GM18520 (cell line): ENCODE data around the gene TNFAIP2.

Experiments
- ATAC-seq: cut with Tn5 transposase; IDR thresholded peaks from one replicate; pipeline ENCODE4 v1.9.1; 2021; ENCODE audit not compliant: unreplicated experiment

The TNFAIP2 gene, protein sequence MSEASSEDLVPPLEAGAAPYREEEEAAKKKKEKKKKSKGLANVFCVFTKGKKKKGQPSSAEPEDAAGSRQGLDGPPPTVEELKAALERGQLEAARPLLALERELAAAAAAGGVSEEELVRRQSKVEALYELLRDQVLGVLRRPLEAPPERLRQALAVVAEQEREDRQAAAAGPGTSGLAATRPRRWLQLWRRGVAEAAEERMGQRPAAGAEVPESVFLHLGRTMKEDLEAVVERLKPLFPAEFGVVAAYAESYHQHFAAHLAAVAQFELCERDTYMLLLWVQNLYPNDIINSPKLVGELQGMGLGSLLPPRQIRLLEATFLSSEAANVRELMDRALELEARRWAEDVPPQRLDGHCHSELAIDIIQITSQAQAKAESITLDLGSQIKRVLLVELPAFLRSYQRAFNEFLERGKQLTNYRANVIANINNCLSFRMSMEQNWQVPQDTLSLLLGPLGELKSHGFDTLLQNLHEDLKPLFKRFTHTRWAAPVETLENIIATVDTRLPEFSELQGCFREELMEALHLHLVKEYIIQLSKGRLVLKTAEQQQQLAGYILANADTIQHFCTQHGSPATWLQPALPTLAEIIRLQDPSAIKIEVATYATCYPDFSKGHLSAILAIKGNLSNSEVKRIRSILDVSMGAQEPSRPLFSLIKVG

DNA sequence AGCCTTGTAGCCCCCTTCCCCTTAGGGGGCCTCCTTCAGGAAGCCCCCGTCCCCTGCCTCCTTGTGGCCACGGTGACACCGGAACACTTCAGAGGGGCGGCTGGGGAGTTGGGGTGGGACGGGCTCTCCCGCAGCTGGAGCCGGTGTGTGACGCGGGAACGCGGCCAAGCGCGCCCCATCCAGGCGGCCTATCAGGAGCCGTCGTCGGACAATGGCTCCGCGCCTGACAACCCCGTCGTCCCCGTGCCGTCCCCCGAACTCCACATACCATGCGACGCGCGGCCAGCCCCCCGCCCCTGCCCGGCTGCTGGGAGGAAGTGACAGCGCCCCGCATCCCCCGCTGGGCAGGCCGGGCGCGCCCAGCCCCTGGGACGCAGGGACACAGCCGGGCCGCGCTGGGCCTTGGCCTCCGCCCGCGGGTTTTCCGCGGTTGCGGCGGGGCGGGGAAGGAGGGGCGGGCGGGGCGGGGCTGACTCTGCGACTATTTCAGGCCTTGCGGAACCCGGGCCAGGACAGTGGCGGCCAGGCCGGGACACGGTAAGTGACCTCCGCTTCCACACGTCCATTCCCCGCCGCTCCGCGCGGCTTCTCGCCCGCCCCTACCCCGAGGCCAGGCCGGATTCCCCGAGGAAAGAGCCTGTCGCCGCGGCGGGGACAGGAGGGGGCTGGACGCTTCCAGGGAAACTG lies at the start of gene TNFAIP2:
Gene TNFAIP2, plus strand, starts transcription at position 515 of the 687 bp plus-strand sequence. CDS start 2,997 bp downstream, outside the sequence.
- no peak for ATAC-seq

DNA sequence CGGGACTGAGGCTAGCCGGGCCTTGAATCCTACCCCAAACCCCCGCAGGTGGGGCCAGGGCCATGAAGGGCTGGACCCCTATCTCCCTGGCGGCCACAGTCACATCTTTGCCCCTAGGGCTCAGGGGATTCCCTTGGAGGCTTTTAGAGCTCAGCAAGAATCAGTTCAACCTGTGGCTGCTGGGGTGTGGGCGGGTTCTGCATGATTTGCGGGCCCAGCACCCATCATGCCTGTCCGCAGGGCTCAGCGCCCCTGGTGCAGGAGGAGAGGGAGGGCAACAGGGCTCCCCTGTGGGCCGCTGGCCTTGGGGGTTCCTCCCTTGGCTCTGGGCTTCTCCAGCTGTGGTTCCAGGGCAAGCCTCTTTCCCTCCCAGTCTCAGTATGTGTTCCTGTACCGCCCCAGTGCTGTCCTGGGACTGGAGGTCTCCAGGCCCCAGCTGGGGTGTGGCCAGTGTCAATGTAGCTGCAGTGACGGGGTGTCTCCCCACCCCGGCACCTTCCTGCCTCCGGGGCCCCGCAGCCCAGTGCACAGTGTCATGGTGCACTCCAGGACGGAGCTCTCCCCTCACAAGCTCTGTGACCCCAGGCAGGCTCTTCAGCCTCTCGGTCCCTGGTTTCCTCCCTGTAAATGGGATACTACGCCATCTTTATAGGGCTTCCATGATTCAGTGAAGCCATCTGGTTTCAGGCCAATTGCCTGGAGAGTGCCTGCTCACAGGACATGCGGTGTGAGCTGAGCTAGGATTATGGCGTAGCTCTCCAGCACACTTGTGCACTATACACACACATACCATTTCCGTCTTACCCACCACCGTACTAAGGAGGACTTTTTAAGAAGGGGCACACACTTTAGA lies 49.2 kb upstream of the TNFAIP2 start:
- ATAC-seq: no peak

DNA sequence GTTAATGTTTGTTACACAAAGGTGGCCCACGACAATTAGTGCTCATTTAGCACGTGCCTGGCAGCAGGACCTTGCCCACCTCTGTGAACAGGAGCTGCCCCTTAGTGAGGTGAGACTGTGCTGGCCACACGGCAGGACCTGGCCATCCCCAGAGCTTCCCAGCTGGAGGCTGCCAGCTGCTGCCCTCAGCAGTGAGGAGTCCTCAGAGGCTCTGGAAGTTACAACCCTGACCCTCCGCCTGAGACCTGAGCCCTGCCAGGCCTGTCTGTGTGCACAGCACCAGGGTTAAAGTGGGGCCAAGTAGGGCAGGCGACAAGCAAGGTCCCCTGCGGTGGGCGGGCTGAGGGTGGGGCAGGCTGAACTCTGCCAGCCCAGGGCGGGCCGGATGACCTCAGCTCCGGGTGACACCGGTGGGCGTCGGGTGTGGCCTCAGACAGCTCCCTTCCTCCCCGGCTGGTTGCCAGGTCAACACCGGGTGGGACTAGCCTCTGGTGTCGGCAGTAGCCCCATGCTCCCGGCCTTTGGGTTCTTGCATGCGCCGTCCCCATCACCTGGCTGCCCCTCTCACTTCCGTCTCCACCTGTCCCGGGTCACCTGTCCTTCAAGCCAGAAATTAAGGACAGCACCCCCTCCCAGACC lies 48.4 kb upstream of the TNFAIP2 start:
- no peak for ATAC-seq

DNA sequence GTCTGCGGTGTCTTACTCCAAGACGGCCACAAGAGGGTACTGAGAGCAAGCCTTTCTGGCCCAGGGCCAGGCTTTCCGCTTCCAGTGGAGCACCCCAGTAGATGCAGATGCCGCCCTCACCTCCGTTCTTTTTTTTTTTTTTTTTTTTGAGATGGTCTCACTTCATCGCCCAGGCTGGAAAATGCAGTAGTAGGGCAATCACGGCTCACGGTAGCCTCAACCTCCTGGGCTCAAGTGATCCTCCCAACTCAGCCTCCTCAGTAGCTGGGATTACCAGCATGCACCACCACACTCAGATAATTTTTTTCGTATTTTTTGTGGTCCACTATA lies 44.9 kb upstream of the TNFAIP2 start:
- ATAC-seq: no peak

DNA sequence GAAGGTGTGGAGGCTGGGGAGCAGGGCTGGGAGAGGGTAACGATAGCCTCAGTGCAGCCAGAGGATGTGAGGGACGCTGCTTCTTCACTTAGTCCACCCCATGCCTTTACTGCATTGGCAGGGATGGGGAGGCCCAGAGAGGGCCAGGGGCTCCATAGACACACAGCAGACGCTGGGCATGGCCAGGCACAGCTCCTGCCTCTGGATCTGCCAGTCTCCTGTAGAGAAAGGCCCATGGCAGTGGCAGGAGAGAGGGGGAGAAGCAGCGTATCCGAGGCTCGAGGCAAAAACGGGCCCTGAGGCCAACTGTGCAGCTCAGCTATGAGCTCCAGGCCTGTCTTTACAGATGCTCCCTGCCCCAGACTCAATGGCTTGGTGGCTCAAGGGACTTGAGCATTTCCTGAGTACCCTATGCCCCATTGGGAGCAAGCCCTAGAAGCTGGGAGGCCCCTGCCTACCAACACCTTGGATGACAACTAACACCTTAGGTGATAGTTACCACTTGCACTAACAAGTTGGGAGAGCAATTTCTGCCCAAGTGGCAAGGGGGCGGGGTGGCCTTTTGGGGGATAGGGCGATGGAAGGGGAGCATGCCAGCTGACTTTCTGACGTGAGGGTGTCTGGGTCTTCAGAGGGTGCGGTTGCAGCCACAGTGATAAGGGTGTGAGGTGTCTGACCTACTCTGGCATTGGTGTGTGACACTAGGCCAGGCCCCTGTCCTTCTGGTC lies 44.2 kb upstream of the TNFAIP2 start:
- ATAC-seq: no peak

DNA sequence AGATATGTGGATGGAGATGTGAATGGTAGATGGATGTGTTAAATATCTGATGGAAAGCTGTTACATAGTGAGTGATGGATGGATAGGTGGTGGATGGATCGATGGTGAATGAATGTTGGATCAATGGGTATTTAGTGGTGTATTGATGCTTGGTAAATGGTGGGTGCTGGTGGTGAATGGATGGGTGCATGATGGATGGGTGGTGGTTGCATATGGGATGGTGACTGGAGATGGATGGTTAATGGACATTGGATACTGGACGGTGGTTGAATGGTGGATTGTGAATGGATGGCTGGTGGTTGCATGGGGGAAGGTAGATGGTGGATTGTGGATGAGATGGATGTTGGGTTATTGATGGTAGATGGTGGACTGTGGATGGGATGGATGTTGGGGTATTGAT lies 41.3 kb upstream of the TNFAIP2 start:
- no peak for ATAC-seq

DNA sequence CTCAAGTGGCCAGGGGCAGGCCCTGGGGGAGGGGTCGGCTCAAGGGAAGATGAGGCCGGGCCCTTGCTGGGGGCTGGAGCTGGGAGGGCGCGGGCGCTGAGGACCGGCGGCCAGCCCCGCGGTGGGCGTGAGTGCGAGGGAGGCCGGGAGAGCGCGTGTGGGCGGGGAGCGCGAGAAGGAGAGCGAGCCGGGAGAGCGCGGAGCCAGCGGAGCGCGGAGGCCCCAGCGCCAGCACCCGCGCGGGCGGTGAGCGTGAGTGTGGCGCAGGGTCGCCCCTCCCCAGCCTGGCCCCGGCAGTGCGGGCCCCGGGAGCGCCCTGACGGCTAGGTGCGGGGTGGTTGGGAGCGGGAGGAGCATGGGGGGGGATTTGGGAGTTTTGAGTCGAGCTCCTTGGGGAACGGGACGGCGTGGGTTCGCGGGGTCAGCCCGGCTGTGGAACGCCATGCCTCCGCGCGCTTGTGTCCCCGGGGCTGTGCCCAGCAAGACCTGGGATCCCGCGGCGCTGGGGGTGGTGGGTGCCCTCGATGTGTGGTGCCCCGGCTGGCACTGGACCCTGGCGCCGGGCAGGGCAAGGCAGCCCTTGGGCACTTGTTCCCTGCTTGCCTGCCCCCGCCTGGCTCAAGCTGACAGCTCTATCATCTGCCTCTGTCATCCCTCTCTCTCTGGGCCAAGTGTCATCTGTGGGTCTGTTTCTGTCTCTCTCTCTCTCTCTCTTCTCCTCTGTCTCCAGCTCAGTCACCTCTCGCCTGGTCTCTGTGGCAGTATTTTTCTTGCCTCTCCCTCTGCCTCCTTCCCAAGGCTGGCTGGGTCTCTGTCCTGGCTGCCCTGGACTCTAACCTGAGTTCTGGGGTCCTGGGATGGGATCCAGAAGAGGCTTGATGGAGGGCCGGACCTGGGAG lies 39.0 kb upstream of the TNFAIP2 start, which contains the start of gene LBHD2:
Gene LBHD2, plus strand, starts transcription at position 190 of the 899 bp plus-strand sequence. CDS start 1,803 bp downstream, outside the sequence.
- no peak for ATAC-seq

DNA sequence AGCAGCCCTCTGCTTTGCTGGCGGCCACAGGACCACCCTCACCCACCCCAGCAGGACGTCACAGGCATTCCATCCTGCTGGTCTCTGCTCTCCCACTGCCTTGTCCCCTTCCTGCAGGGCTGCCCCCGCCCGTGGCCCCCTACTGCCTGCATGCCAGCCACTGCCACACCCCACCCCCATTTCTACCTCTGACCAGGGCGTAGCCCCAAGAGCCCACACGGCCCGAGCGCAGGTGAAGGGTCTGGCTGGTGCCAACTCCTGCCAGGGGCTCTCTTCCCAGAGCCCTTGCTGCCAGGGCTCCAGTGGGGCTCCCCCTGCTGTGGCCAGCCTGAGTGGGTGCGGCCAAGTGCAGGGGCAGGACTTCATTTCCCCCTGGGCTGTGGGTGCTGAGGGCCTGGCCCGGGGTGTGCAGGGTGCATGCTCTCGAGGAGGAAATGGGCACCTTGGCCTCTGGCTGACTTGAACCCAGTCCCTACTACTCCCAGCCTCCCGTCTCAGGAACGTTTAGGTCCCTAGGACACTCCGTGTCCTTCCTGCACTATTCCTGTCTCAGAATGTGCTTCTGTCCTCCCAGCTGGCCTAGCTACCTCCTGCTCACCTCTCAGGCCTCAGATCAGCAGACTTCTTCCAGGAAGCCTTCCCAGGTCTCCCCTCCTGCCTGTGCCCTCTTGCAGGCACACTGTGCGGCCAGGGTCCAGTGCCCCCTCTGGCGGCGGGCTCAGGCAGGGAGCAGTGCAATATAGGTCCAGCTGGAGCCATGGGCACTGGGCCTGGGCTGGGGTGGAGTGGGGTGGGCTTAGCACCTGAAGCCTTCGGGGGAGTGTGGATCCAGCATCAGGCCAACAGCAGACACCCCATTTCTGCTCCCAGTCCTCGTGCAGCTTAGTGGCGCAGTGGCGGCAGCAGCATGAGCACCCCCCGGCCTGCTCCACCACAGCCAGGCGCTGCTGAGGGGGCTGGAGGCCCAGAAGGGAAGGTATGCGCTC lies 37.9 kb upstream of the TNFAIP2 start:
- no peak for ATAC-seq

DNA sequence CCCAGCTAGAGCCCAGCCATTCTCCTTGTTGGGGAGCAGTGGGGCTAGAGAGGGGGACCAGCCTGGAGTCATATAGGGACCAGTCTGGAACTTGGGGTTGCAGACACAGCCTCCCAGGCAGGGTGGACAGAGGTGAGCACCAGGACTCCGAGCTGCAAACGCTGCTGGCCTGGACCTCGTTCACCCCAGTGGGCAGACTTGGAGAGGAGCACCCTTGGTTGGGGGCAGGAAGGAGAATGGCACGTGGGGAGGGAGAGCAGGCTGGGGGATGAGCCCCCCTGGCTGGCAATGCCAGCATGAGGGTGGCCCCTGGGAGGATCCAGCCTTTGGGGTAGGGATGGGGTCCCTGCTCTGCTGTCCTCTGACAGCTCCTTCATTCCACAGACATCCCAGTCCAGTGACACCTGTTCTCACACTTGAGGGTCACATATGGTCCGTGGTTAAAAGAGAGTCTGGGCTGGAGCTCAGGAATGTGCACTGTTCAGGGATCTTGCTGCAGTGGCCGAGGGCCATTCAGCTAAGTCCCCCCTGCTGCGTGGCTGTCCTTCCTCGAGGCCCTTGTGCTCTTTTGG lies 36.4 kb upstream of the TNFAIP2 start:
- no peak for ATAC-seq

DNA sequence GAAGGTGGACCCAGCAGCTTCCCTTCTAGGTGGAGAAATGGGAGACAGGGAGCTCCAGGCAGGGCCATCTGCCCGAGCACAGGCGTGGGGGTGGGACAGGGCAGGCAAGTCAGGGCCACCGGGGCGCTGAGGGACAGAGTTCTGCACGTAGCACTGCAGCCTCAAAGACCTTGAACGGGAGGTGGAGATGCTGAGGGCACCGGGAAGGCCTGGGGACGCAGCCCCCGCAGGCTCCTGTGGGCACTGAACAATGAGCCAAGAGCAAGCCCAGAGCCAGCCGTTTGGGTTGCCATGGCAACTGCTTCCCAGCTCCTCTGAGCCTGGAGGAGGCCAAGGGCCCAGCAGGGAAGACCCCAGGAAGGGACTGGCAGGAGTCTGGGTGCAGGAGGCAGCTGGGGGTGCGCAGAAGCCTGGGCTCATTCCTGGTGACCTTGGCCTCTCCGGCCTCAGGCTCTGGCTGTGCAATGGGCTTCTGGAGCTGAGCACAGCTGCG lies 35.9 kb upstream of the TNFAIP2 start:
- ATAC-seq: no peak

DNA sequence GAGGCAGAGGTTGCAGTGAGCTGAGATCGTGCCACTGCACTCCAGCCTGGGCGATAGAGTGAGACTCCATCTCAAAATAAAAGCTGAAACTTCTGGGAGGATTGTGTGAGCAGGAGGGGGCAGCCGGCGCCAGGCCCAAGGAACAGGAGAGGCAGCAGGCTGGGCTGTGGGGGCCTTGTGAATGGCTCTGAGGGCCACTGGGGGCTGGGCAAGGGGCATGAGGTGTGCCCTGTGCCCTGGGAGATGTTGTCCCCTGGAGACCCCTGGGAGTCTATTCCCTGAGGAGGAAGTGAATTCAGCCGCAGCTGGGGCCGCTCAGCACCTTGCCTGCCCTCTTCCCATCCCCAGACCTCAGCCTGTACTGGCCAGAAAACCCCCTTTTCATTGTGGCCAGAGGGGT lies 34.3 kb upstream of the TNFAIP2 start:
- ATAC-seq: no peak

DNA sequence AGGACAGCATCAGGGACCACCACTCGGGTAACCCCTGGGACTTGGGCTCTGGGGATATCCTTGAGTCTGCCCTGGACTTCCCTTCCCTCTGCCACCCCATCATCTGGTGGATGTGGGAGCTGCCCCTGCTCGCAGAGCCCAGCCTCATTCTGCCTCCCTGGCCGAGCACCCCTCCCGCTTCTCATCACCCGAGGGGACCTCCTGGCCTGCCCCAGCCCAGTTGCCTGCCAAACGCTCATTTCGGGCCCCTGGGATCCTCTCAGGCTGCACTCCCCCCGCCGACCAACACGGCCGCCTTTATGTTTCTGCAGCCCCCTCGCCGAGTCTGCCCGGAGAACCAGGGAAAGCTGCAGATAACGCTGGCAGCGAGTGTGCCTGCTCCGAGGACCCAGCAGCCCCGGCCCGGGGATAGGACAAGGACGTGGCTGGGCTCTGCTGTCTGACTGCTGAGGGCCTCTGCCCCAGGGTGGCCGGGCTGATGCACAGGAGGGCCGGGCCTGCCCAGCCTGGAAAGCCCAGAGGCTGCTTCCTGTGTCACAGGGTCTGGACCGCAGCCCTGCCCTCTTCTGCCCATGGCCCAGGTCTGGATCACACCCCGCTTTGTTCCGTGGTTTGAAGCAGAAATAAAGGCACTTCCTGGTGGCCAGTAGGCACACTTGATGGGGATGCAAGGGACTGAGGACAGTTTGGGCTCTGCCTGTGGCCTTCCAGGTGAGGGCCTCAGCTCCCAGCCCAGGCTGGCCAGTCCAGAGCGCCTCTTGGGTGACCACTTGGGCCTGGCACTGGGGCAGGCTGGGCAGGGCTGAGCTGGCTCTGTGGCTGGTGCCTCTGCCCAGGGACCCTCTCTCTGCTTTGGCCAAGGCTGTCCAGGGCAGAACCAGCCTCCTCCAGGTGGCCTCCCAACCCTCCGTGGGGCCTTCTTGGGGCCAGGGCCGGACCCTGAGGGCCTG lies 33.6 kb upstream of the TNFAIP2 start:
- ATAC-seq: no peak

DNA sequence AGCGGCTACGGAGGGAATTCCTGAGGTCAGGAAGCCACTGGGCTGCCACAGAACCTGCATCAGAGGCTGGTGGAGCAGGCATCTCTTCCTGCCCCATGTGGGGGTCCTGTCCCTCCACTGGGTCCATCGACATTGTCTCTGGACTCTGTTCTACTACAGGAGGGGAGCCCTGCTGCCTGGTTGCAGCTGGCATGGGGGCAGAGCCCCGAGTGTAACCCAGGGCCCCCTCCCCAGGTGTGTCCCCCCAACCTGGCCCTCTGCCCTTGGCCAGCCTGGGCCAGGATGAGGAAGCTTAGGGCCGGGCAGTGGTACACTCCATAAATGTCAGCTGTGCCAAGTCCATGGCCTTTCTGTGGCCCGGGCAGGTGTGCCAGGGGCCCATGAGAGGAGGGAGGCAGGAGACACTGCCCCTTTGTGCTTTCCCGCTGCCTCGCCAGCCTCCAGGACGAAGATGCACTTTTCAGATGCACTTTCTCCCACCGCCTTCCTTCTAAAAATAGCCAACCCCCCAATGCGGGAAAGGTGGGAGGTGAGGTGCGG lies 32.7 kb upstream of the TNFAIP2 start:
- ATAC-seq: no peak

DNA sequence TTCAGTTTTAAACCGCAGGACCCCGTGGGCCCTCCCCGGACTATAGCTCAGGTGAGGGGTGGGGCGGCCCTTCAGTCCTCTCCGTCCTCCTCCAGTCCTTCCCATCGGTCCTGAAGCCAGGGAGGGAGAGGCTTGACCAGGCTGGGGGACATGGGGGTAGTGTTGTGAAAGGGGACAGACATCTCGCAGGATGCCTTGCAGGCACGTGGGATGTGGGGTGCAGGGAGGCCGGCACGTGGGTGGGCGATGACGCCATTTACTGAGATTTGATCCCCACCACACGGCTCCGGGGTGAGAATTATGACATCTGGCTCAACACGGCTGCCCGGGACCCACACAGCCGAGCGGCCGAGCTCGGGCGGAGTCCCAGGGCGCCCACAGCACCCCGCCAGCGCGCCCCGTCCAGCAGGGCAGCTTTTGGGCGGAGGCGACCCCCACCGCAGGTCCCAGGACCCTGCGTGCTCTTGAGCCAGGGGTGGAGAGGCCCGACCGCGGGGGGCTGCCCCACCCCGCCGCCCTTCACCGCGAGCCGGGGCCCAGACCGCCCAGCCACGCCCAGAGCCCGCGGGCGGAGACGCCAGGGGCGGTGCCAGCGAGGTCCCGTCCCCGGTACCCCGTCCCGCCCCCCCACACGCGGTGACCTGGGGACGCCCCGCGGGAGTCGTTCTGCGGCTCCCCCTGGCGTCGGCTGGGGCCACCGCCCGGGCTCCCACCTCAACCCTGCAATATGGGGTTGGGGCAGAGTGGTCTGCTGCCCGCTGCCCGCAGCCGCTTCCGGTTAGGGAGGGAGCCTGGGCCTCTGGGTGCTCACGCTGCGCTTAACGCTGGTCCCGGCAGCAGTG lies 32.0 kb upstream of the TNFAIP2 start:
- no peak for ATAC-seq

DNA sequence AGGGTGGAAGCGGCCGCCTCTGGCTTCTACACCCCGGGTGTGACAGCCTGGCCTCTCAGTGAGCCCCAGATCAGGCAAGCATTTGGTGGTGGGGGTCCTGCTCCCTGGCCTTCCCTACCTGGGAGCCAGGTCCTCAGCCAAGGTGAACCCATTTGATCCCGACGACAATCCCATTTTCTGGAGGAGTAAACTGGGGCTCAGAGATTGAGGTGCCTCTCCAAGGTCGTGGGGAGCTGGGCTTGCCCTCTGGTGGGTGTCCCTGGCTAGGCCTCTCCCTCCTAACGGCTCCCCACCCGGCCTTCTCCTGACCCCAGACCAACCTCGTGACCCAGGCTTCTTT lies 31.4 kb upstream of the TNFAIP2 start:
- ATAC-seq: no peak
